Cardiac septum (tissue), 1 donor: ENCODE measurements around the gene ZMYND8. TPM values are rescaled to one million over a fixed set of nuclear protein-coding genes. Genes with fewer than 3 reads are reported as not detected.
A peak's percentile ranks its signal among the peaks of the same experiment; 100 is the strongest.

Experiments used
- DNase-seq: peaks from one replicate; pipeline ENCODE4 v3.0.0-alpha.2; 2020; ENCODE audit warnings: low spot score
- intact Hi-C: fragments of 100-400 bp; cut with DNase I; formaldehyde crosslinking; loops from one replicate; pipeline ENCODE4 v1.14.0; 2022
- total RNA-seq: library from RNA; stranded (reverse); fragmentation: NEBNext Ultra II Directional; extraction: Animal tissue kit (Norgen Biotek cat#: 25700); gene quantifications from one replicate; pipeline ENCODE4 v1.2.1, GENCODE V29; 2021
- donor health status: DM: no; HTN: no; CAD: no.

The ZMYND8 gene
- total RNA-seq, 1 donor from 2014 or later = 25.7 TPM

DNA sequence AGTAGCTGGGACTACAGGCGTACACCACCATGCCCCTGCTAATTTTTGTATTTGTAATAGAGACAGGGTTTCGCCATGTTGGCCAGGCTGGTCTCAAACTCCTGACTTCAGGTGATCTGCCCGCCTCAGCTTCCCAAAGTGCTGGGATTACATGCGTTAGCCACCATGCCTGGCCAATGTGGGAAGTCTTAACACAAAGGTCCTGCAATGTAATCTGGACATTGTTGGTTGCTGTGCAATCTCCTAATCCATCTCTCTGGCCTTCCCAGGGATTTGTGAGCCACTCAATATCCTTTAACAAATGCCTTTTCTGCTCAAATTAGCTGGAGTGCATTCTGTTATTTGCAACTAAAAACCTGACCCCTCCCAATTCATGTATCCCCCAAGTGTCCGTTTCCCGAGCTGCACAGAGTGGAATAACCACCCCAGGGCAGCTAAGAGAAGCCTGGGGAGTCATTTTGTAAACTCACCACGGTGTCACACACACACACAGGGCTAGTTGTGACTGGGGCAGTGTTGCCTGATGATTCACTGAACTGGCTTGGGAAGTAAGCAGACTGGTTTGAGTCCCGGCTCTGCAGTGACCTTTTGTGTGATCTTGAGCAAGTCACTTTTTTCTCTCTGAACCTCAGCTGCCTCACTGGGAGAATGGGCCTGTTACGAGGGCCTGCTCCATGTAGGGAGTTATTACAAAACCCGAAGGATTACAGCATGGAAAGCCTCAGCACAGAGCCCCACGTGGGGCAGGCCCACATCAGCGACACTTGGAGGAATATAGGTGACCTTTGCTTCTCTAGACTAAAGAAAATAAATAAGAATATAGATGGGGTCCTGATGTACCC, 152.3 kb downstream of the ZMYND8 start:
- intact Hi-C loops = loop anchor here (2.0 kb wide), 1 partner anchor 181 kb away; no protein-coding TSS in a partner anchor
- no peak for DNase-seq

DNA sequence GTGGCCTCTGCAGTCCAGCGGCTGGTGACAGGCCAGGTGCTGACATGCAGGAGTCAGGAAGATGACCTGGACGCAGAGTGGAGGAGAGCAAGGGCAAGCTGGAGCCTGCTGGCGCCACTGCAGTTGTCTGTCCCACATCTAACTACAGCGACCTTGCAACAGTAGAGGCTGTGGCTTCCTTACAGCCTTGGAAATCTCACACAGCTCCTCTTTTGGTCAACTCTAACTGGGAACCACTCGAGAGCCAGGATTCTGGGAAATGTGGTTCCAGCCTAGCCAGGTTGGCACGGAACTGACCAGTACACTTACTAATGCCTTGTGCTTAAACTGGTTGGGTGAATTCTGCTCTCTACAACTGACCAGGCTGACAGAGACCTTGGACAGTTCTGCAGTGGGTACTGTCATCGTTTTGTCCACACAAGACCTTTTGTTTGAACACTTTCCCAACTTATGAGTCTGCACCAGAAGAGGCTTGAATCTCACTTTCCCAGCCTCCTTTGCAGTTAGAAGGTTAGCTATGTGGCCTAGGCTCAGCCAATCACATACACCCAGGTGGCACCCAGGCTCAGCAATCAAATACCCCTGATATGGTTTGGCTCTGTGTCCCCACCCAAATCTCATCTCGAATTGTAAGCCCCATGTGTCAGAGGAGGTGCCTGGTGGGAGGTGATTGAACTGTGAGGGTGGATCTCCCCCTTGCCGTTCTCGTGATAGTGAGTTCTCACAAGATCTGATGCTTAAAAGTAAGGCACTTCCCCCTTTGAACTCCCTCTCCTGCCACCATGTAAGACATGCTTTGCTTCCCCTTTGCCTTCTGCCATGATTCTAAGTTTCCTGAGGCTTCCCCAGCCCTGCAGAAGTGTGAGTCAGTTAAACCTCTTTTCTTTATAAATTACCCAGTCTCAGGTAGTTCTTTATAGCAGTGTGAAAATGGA, 153.5 kb downstream of the ZMYND8 start:
- intact Hi-C loops = no loop called here
- DNase-seq = no peak

DNA sequence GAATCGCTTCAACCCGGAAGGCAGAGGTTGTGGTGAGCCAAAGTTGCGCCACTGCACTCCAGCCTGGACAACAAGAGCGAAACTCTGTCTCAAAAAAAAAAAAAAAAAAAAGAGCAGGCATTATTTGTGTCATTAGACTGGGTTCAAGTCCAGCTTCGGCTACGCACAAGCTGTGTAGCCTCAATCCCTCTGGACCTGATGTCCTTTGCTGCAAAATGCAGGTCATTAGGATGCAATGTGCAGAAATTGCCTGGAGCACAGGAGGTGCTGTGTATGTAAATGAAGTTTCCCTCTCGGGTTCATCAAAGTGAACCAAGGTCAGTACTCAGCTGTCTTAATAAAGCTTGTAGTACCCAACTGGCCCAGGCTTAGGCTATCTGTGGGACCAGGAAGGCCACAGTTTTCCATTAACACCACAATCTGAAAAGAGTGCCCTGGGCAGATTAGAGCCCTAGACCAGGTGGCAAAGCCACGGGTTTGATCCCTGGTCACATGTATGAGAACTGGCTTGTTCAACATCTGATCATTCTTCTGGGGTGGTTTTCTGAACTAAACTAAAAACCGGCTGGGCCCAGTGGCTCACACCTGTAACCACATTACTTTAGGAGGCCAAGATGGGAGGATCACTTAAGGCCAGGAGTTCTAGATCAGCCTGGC, 155.3 kb downstream of the ZMYND8 start:
- intact Hi-C loops = no loop called here
- no peak for DNase-seq

DNA sequence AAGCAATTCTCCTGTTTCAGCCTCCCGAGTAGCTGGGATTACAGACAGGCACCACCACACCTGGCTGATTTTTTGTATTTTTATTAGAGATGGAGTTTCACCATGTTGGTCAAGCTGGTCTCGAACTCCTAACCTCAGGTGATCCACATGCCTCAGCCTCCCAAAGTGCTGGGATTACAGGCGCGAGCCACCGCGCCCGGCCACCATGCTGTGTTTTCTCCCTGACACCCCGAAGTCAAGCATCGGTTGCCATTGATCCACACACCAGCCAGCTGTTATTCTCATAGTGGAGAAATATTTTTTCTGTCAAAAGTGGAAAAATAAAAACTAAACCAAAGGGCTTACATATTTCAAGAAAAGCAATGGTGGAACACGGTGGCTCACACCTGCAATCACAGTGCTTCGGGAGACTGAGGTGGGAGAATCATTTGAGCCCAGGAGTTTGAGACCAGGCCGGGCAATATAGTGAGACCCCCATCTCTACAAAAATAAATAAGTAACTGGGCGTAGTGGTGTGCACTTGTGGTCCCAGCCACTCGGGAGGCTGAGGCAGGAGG, 157.4 kb downstream of the ZMYND8 start:
- DNase-seq = no peak

DNA sequence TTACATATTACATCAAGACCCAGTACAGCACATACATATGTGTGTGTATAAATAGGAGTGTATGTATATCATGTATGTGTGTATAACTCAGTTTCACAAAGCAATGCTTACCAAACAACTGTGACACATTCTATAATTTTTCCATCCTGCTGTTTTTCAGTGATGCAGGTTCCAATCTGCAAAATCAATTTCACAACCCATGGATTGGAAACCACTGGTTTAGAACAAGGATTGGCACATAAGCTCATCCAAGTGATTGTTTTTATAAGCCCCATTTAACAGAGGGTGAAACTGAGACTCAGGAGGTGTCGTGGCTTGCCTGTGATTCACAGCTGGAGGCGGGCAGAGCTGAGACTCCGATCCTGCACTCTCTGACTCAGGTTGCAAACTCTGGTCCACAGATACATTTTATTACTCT, 158.2 kb downstream of the ZMYND8 start:
- DNase-seq = no peak
- intact Hi-C loops = loop anchor here (5.0 kb wide), 1 partner anchor 424 kb away; no protein-coding TSS in a partner anchor

More for the DNA sequence above, 157.4 kb downstream of the ZMYND8 start:
- intact Hi-C loops = loop anchor here (5.0 kb wide), 1 partner anchor 423 kb away; no protein-coding TSS in a partner anchor

DNA sequence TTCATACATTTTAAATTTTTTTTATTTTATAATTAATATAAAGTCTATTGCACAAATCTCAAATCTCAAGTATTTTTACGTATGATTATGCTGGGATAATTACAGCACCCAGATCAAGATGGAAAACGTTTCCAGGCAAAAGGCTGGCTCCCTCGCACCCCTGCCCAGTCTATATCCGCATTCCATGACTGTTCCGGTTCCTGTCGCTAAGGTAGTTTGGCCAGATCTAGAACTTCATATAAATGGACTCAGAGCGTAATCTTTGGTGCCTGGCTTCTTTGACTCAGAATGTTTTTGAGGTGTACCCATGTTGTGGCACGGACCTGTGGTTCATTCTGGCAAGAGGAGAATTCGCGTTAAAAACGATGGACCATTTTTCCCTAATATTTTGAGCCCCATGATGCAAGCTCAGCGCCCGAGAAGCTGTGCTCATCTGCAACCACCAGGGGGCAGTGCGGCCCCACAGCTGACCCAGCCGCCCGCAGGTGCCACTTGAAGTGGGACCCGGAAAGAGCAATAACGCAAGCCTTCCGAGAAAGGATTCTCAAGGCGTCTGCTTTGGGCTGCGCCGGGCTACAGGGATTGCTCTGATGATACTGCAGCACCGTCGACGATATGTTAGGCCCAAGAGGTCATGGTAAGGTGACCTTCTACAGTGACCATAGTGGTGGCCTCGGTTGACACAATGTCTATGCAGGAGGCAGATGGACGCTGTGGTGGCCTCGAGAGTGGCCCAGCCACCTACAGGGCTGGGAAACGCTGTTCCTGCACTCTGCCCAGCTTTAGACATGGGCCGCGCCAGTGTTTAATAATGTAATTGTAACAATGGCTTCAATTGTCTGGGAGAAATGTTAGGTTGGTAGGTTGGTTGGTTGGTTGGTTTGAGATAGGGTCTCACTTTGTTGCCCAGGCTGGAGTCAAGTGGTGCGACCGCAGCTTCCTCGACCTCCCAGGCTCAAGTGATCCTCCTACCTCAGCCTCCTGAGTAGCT, 160.1 kb downstream of the ZMYND8 start:
- intact Hi-C loops = loop anchor here (2.0 to 5.0 kb wide), 2 partner anchors 188 to 426 kb away; no protein-coding TSS in a partner anchor
- DNase-seq = peak; percentile 86

DNA sequence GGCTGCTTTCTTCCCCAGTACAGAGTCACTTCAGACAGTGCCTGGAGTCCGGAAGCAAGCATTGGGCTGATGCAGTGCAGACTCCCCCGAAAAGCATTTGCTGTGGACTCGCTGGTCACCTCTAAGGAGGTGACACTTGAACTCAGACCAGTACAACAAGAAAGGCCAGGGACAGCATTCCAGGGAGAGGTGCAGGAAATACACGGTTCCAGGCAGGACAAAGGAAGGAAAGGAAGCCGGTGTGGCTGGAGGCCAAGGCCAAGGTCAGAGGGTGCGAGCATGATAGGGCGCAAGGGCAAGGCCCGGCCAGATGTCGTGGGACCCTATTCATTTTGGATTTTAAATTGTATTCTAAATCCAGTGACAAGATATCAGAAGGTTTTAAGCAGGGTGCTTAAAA, 160.9 kb downstream of the ZMYND8 start:
- intact Hi-C loops = loop anchor here (5.0 kb wide), 1 partner anchor 427 kb away; no protein-coding TSS in a partner anchor
- no peak for DNase-seq

DNA sequence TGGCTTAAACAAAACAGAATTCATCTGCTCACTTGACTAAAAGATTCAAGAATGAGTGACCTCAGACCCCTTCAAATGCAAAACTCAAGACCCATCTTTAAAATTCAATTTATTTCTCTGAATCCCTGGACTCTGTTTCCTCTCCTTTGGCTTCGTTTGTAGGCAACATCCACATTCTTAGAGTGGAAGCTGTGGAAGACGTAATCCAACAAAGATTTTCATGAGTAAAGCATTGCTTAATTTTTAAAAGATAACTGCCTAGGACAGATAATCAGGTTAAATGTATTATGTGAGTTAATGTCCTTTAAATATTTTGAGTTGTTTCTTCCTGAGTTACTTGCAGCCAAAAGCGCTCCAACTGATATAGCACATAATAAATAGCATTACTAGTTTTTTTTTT, 164.5 kb downstream of the ZMYND8 start:
- intact Hi-C loops = no loop called here
- DNase-seq = no peak

DNA sequence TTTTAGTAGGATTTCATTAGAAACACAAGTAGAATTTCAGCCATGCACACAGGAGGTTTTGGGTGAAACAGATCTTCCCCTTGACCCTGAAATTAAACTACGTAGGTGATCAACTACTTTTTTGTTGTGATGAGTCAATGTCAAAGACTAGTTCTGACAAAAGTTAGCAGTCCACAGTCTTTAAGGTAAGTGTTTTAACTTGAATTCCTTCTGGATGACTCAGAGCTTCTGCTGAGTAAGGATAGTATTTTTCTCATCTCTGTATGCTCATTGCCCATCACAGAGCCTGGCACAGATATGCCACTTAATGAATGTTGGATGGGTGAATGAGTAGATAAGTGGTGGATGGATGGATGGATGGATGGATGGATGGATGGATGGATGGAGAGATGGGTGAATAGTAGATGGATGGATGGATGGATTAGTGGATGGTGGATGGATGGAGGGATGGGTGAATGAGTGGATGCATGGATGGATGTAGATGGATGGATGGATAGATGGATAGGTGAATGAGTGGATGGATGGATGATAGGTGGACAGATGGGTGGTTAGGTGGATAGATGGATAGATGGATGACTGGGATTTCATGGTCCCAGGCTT, 165.3 kb downstream of the ZMYND8 start:
- DNase-seq = no peak
- intact Hi-C loops = no loop called here

DNA sequence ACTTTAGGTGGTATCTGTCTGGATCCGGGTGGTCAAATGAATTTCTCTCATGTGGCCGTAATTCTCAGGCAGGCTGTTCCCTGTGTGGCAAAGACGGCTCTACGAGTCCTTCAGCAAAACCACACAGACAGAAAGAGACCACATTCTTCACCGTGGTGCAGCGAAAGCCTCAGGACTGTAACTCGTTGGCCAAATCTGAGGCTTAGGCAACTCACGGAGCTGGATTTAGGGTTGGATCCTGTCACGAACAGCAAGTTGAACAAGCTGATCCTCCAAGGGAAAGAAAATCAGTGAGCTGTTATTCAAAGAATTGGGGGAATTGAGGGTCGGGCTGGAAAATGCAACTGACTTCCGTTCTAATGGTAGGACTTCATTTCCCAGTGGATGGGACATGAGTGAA, 167.4 kb downstream of the ZMYND8 start:
- intact Hi-C loops = no loop called here
- no peak for DNase-seq

DNA sequence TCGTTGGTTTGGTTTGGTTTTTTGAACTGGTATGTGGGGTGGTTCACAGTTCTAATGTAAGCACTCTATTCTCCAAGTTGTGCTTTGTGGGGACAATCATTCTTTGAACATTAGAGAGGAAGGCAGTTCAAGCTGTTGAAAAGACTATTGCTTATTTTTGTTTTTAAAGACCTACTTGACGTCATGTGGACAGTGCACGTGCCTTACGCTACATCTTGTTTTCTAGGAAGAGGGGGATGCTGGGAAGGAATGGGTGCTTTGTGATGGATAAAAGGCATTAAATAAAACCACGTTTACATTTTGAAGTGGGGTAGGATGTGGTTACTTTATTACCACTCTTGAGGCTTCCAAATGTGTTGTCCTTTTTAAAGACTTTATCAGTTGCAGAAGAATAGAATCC, 168.0 kb downstream of the ZMYND8 start:
- intact Hi-C loops = no loop called here
- DNase-seq = no peak

DNA sequence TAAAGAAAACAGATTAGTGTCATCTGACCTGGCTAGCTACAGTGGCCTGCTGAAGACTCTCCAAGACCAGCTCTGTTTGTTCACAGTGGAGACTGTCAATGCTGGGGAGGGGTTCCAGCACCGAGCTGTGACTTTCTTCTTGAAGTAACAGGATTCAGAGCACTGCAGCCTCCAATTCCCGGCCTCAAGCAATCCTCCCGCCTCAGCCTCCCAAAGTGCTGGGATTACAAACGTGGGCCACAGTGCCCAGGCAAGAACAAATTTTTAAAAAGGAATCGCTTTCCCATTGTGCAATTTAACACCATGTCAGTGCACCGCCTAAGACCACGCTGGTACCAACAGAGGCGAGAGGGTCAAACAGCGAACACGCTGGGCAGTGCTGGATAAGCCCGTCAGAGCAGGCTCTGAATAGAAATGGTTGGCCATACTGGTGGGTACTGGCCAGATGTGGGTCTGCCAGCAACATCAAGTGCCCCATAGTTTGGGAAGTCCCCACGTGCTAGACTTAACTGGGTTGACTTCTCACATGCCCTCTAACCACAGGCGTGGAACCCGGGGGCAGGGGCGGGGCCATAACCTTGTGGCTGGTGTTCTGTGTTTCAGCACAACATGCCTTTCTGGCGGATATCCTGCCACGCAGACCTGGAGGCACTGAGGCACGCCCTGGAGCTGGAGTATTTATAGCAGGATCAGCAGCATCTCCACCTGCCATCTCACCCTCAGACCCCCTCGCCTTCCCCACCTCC, 168.9 kb downstream of the ZMYND8 start:
- intact Hi-C loops = no loop called here
- DNase-seq = no peak

DNA sequence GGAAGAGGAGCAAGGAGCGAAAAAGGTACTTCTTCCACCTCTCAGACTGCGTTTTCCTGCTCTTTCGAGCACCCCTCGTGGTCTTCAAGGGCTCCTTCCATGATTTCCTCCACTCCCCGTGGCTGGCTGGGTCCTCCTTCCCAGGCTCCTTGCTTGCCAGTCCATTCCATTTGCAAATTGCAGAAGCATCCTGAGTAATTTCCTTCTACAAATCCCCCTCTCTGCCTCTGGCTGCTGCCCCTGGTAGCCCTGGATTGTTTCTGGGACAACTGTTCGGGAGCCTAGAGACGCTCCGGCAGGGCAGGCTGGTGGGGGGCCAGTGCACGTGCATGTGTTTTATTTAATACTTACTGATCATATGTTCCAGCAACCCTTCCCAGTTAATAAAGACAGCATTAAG, 173.1 kb downstream of the ZMYND8 start:
- DNase-seq = no peak
- intact Hi-C loops = no loop called here

DNA sequence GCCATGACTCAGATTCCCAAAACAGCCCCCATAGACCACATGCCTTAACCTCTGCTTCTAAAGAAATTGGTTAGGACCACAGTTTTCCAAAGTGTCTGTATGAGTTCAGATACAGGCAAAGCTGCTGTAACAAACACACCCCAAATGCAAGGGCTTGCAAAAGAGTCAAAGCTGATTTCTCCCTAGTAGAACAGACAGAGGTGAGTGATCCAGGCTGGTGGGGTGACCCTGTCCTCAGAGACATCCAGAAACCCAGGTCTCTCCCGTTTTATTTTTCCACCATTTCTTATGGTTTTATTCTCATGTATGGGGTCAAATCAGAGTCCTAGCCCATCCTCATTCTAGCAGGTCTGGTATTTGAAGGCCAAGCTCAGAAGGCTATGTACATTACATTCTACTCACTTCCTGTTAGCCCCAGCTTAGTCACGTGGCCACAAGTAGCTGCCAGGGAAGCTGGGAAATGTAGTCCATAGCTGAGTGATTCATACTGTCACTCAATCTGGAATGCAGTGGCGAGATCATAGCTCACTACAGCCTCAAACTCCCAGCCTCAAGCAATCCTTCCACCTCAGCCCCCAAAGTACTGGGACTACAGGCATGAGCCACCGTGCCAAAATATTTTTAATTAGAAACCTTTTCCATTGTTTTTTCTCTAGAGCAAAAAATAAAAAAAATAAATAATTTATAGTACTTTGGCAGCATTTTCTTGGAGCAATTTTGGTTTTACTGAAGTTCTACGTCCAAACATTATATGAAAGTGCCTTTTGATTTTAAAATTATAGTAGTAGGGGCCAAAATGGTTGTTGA, 175.2 kb downstream of the ZMYND8 start:
- intact Hi-C loops = no loop called here
- no peak for DNase-seq

DNA sequence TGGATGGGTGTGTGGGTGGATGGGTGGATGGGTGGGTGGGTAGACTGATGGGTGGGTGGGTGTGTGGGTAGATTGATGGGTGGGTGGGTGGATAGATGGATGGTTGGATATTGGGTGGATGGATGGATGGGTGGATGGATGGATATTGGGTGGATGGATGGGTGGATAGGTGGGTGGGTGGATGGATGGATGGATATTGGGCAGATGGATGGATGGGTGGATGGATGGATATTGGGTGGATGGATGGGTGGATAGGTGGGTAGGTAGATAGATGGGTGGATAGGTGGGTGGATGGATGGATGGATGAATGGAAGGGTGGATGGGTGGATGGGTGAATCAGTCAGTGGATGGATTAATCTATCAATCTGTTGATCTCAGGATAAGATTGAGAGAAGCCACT, 177.2 kb downstream of the ZMYND8 start:
- intact Hi-C loops = no loop called here
- no peak for DNase-seq

DNA sequence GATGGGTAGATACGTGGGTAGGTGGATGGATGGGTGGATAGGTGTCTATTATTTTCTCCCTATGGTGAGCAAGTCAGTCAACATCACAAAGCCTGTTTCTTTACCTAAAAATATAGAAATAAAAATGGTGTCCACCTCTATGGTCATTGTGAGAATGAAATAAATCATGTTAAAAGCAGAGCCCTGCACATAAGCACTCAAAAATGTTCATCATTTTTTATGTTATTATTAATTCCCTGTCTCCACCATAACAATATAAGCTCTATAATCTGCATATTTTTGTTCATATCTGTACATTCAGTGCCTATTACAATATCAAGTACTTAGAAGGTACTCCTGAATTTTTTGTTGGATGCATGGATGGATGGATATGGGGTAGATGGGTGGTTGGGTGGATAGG, 177.6 kb downstream of the ZMYND8 start:
- intact Hi-C loops = no loop called here
- DNase-seq = no peak
